Mesothelial cell of epicardium (in vitro differentiated cells): ENCODE data around the gene SPACA4. TPM values are rescaled to one million over a fixed set of nuclear protein-coding genes. Genes with fewer than 3 reads are reported as not detected.

Source experiments
- DNase-seq, 2 experiments: peaks; one replicate each; pipeline ENCODE4 v3.0.0; 2021; ENCODE audit warnings: low spot score in 2 of 2; ENCODE audit not compliant: unreplicated experiment in 2 of 2
- H3K27ac Mint-ChIP-seq: 2 replicates; pipeline ENCODE4 v1.8.0; 2021; ENCODE audit warnings: mixed read lengths
- H3K27me3 Mint-ChIP-seq: 2 replicates; pipeline ENCODE4 v1.8.0; 2021; ENCODE audit warnings: low read depth, mixed read lengths
- H3K36me3 Mint-ChIP-seq: 2 replicates; pipeline ENCODE4 v1.8.0; 2021; ENCODE audit warnings: mixed read lengths
- H3K4me1 Mint-ChIP-seq: 2 replicates; pipeline ENCODE4 v1.8.0; 2021; ENCODE audit warnings: mixed read lengths
- H3K4me3 Mint-ChIP-seq: 2 replicates; pipeline ENCODE4 v1.8.0; 2021; ENCODE audit warnings: mild to moderate bottlenecking, moderate library complexity, mixed read lengths
- H3K9me3 Mint-ChIP-seq: 2 replicates; pipeline ENCODE4 v1.8.0; 2021; ENCODE audit warnings: mixed read lengths
- CTCF ChIP-seq: fragments of 200-600 bp; sonication (generic); IDR thresholded peaks from one replicate; pipeline ENCODE4 v1.5.0; 2021; ENCODE audit warnings: antibody characterized with exemption; ENCODE audit not compliant: unreplicated experiment
- total RNA-seq: library from RNA; stranded (reverse); gene quantifications from 3 replicates; pipeline ENCODE4 v1.2.1, GENCODE V29; 2021

SPACA4 gene
- total RNA-seq, 1 donor from 2014 or later, result not detected

GRCh38 chr19:48591021-48591420 is 15.5 kb upstream of the SPACA4 start:
- Mint-ChIP-seq H3K36me3 (no peaks in the 10 kb centered on the region), H3K4me1 (peaks cover 9% of the 10 kb centered on the region), H3K4me3 (no peak overlapping the region), H3K27me3 (peaks cover 1% of the 10 kb centered on the region), H3K9me3 (no peaks in the 10 kb centered on the region), H3K27ac (no peak overlapping the region)
- DNase-seq, result no peak
- TF ChIP-seq CTCF, result no peak

GRCh38 chr19:48595171-48595570 is 11.4 kb upstream of the SPACA4 start:
- Mint-ChIP-seq H3K27ac (no peak overlapping the region), H3K36me3 (no peaks in the 10 kb centered on the region), H3K27me3 (no peaks in the 10 kb centered on the region), H3K4me3 (no peak overlapping the region), H3K9me3 (no peaks in the 10 kb centered on the region), H3K4me1 (no peaks in the 10 kb centered on the region)
- no peak for TF ChIP-seq CTCF
- no peak for DNase-seq

DNA sequence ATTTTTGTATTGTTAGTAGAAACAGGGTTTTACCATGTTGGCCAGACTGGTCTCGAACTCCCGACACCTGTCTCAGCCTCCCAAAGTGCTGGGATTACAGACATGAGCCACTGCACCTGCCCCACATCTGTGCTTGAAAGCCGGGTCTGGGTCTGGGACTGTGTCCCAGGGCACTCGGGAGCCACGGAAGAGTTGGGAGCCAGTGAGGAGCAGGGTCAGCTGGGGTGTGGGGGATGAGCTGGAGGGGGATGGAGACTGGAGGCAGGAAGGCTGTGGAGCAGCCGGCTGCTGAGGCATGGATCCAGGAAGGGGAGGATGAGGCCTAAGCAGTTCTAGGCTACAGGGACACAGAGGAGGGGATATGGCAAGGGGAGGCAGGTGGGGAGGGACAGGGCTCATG is 10.7 kb upstream of the SPACA4 start:
- Mint-ChIP-seq H3K36me3 (no peaks in the 10 kb centered on the region), H3K27me3 (no peaks in the 10 kb centered on the region), H3K9me3 (no peaks in the 10 kb centered on the region), H3K4me1 (no peaks in the 10 kb centered on the region), H3K4me3 (no peak overlapping the region), H3K27ac (no peak overlapping the region)
- no peak for TF ChIP-seq CTCF
- DNase-seq, result no peak

DNA sequence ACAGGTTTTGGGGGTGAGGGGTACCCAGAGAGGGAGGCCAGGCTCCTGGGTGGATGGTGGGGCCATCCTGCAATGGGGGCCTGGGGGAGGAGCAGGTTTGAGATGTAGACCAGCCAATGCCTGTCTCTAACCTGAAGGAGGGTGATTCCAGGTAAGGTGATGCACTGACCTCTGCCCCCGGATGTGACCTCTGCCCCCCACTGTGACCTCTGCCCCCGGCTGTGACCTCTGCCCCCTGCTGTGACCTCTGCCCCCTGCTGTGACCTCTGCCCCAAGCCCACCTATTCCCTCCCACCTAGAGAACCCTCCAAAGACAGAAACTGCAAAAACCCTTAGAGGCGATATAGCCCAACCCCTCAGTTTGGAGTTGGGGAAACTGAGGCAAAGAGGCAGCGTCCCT is 10.3 kb upstream of the SPACA4 start:
- H3K4me3 Mint-ChIP-seq, result no peak overlapping the region
- TF ChIP-seq CTCF, result no peak
- no peaks in the 10 kb centered on the region for H3K27me3 Mint-ChIP-seq
- no peak for DNase-seq
- no peaks in the 10 kb centered on the region for H3K4me1 Mint-ChIP-seq
- no peak overlapping the region for H3K27ac Mint-ChIP-seq
- no peaks in the 10 kb centered on the region for H3K36me3 Mint-ChIP-seq
- H3K9me3 Mint-ChIP-seq, result no peaks in the 10 kb centered on the region

DNA sequence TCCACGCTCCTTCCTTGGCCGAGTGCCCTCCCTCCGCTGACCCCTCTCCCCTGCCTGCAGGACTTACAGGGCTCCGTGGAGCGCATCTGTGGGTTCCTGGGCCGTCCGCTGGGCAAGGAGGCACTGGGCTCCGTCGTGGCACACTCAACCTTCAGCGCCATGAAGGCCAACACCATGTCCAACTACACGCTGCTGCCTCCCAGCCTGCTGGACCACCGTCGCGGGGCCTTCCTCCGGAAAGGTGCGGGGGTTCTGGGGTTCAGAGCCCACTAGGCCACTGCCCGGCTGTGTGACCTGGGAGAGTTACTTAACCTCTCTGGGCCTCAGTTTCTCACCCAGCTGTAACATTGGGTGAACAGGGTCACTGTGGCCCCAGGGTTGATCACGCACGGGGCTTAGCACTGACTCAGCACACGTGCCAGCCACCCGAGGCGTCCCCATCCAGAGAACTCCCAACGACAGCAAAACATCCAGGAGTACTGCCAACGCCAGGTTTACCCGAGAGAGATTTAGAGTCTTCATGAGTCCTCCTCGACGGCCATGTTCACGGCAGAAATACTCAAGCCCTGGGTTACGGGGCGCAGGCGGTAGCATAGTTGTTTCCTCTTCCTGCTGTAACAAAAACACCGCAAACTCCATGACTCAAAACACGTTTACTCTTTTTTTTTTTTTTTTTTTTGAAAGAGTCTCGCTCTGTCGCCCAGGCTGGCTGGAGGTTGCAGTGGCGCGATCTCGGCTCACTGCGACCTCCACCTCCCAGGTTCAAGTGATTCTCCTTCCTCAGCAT is 9.7 kb upstream of the SPACA4 start:
- no peak for TF ChIP-seq CTCF
- no peak for DNase-seq
- Mint-ChIP-seq H3K4me1 (no peaks in the 10 kb centered on the region), H3K4me3 (no peak overlapping the region), H3K27me3 (no peaks in the 10 kb centered on the region), H3K36me3 (no peaks in the 10 kb centered on the region), H3K27ac (no peak overlapping the region), H3K9me3 (no peaks in the 10 kb centered on the region)
